Head of caudate nucleus (tissue), 42 donors: ENCODE measurements around the gene ESYT2.

ENCODE experiments used
- DNase-seq, 42 donors: peaks; one replicate each; pipeline versions ENCODE4 v3.0.0 to v3.0.0-alpha.2; 2020 to 2021; ENCODE audit warnings: mixed read lengths in 7 of 42
- intact Hi-C: fragments of 100-400 bp; cut with DNase I; formaldehyde crosslinking; loops from one replicate; pipeline ENCODE4 v1.15.0; 2022

Gene ESYT2

DNA sequence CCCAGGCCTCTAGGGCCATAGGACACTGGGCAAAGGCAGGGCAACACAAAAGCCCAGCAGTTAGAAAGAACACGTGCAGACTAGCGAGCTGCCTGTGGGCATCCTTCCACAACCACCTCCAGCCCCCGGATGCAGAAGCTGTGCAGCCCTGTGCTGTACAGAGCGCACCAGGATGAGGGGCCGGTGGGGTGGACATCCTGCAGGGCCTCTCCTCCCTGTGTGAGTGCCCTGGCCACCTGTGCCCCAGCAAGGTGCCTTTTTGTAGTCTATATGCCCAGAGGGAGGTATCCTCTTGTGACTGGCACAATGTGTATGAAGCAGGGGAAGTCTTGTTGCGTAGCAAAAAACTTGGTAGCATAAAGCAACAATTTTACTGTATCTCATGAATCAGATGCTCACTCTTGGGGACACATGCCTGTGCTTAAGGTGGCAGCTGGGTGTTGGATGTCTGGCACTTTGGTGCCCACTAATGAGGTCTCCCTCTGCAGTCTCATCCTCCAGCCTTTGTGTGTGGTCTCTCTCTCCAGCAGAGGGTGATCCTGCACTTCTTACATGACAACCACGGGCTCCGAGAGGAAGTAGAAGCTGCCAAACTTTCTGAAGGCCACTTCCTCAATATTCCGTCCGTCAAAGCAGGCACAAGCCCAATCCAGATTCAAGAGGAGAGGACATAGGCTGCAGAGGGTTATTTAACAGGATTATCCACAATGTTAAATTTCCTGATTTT is 133.4 kb downstream of the ESYT2 start:
- intact Hi-C loops: loop anchor here (5.0 kb wide), 1 partner anchor 281 kb away; no protein-coding TSS in a partner anchor
- DNase-seq: peak in 41 of 42 donors; percentile 21 to 82 (median 55)

DNA sequence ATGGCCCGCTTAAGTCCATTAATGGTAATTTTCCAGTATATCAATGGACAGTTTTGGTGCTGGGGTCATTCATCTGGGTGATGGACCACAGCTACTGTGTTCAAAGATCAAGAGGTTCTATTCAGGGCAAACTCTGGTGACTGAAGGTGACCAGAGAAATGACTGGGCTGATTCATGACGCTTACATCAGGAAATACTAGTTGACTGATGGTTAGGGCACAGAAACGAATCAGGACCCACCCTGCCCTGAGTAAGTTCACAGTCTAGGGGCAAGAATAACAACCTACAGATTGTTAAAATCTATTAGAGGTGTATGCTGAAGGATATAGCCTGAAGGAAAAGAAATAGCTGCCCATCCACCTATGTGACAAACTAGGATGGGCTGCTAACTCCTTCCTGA is 134.3 kb downstream of the ESYT2 start:
- intact Hi-C loops: loop anchor here (5.0 kb wide), 1 partner anchor 282 kb away; no protein-coding TSS in a partner anchor
- DNase-seq: no peak

DNA sequence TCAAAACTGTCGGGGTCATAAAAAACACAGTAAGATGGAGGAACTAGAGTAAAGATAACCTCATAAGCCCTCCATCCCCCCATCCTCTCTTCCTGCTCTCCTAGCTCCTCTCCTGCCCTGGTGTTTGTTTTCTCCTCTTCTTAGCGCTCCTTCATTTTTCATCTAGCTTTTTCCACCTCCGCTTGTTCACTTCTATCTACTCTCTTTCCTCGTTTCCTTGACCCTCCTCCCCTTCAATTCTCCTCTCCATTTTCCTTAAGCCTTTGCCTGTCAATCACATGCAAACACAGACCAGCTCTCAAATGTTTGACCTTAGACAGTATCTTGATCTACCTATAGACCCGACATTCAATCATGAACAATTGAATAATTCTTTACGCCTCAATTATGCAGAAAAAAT is 134.7 kb downstream of the ESYT2 start:
- DNase-seq: no peak
- intact Hi-C loops: loop anchor here (5.0 kb wide), 1 partner anchor 283 kb away; no protein-coding TSS in a partner anchor

DNA sequence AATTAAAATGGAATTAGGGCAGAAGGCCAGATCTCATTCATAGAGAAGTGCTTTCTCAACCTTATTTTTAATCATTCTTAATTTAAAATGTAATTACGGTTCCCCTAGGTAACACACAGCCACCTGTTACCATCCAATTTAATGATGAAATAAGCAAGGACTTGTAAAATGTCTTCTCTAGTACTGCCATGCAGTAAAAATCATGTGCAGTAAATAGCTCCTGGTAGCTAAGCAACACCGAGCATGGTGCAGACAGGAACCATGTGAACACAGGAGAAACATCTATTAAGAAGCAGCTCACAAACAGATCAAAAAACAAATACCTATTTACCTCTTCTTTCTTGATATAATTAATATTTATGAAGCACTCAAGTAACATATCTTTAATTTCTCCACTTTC is 139.8 kb downstream of the ESYT2 start:
- peak in 1 of 42 donors; percentile 18 for DNase-seq
- intact Hi-C loops: no loop called here

DNA sequence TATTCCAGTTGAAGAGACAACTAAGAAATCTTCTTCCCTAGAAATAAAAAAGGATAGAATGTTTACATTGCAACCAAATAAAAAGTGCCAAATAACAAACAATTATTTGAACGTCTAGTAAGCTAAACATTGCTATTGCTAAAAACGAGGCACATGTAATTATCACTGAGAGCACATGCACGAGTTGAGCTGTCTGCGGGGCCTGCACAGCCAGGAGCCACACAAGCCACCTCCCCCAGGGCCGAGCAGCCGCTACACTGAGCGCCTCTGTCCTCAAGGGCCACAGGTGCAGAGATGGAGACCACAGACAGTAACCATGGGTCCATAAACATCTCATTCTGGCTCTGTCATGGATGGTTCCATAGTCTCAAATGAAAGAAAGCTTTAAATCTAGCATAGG is 141.9 kb downstream of the ESYT2 start:
- DNase-seq: no peak
- intact Hi-C loops: no loop called here

DNA sequence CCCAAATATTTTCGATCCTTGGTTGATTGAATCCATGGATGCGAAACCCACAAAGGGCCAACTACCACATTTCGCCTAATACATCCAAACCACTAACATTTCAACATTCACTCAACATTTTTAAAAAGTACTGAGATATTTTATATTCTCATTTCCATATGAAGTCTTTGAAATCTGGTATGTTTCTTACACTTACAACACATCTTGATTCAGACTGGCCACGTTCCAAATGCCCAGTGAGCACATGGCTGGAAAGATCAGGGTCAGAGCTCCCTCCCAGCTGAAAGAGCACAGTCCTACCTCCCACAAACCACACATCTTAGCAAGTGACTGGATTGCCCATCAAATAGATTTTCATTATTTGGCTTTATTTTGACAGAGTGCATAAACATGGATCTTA is 143.6 kb downstream of the ESYT2 start:
- intact Hi-C loops: no loop called here

DNA sequence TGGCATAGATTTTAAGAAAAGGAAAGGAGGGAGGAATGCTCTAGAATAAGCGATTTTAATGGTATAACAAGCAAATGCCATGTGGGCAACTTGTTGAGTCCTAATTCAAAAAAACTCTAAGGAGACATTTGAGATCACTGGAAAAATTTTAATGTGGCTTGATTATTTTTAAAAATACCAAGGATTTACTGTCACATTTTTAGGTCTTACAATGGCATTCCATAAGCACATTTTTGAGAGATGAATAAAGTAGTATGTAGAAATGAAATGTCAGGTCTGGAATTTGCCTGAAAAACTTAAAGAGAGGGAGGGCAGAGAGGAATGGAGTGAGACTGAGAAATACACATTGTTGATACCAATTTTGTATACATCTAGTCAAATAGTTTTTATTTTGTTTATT is 145.0 kb downstream of the ESYT2 start:
- intact Hi-C loops: no loop called here
- no peak for DNase-seq

More for the DNA sequence above, 143.6 kb downstream of the ESYT2 start:
- no peak for DNase-seq

DNA sequence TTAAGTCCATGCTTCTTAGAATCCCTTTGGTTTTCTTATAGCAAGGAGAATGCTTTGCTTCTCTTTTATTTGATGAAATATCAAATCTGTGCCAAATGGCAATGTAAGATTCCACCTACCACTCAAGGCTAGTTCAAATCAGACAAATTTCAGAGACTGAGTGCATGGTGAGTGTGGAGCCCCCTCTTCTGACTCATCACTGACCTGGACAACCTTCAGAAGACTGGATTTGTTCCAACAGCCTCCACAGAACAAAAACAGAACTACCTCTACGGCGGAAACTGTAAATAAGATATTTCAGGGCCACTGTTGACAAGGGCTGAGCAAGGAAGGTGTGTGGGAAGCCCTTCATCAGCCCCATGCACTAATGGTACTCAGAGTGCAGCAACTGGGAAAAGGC is 145.8 kb downstream of the ESYT2 start:
- no peak for DNase-seq
- intact Hi-C loops: no loop called here

DNA sequence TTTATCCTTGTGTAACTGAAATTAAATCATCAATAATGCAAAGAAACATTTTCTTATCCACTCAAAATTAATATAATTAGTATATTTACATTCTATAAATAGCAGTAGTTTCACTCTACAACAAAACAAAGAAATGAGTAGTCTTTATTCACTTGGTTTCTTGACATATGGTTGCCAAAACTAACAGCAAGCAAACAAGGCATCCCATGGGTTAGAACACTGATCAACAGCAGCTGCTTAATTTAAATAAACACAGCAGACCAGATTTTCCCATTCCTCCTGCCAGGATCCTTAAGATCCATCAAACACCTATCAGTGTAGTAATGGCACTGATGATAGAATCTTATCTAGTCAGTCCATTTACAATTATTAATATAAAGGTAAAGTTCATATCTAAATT is 146.9 kb downstream of the ESYT2 start:
- no peak for DNase-seq
- intact Hi-C loops: no loop called here
